ENCODE data around the gene SYTL3. TPM values are rescaled to one million over a fixed set of nuclear protein-coding genes. Genes with fewer than 3 reads are reported as not detected.

SYTL3 gene
- total RNA-seq (4.4 and 5.4 TPM in 2 replicates), polyA plus RNA-seq (1.1 and 1.3 TPM in 2 replicates), polyA minus RNA-seq (1.7 and 2.1 TPM in 2 replicates)
- total RNA-seq (2013), result 1.2 TPM

GRCh38 chr6:158649289-158650143 is at the start of gene SYTL3:
TSS of gene SYTL3 (plus strand) at chr6:158650054. CDS start at chr6:158663269, 13,215 bp downstream.
- Histone ChIP-seq H3K4me1 (ENCODE audit: control insufficient read depth in 2 of 2, insufficient read depth in 2 of 2, low read length in 2 of 2) (peaks cover 18 to 26% of the 10 kb centered on the region in 2 donors), H3K36me3 (replicated peaks in 1 of 2; ENCODE audit: control extremely low read depth in 1 of 2, control insufficient read depth in 1 of 2, extremely low read depth in 1 of 2, insufficient read depth in 2 of 2, low read length in 1 of 2) (no peaks in the 10 kb centered on the region), H3K27me3 (replicated peaks in 1 of 4; ENCODE audit: control extremely low read depth in 1 of 4, control insufficient read depth in 3 of 4, insufficient read depth in 4 of 4, low read length in 3 of 4) (peaks cover 0 to 3% (median 0%) of the 10 kb centered on the region in 4 experiments), H4K20me1 (ENCODE audit: control insufficient read depth, insufficient read depth, low read length, poor library complexity, severe bottlenecking) (no peaks in the 10 kb centered on the region), H3K79me2 (ENCODE audit: control insufficient read depth, insufficient read depth, low read length) (no peaks in the 10 kb centered on the region), H3K9ac (ENCODE audit: low read length) (peak within 1 kb of the TSS; percentile 40), H3K9me3 (ENCODE audit: control extremely low read depth in 1 of 3, control insufficient read depth in 2 of 3, insufficient read depth in 1 of 3, low read length in 2 of 3) (no peaks in the 10 kb centered on the region), H3K27ac (ENCODE audit: low read length in 2 of 2) (peak within 1 kb of the TSS; percentile 13 to 84), H3K4me3 (ENCODE audit: control extremely low read depth in 1 of 5, extremely low read depth in 1 of 5, insufficient read depth in 1 of 5, low read depth in 2 of 5, low read length in 4 of 5) (peak within 1 kb of the TSS in 3 of 5 experiments; percentile 29 to 39 (median 30)), H3K4me2 (replicated peaks; ENCODE audit: low read depth, low read length, poor library complexity, severe bottlenecking) (peak within 1 kb of the TSS; percentile 67), H2AFZ (ENCODE audit: insufficient read depth, low read depth, low read length, poor library complexity, severe bottlenecking) (peak within 1 kb of the TSS; percentile 76)
- ATAC-seq (ENCODE audit: low read depth) (peak; percentile 68), DNase-seq (peak; percentile 79)
- intact Hi-C loops (cut with micrococcal nuclease), result loop anchor here (5.0 to 10.0 kb wide), 3 partner anchors 38 to 825 kb away; partner anchors contain the start of gene SNX9
- Mint-ChIP-seq H3K9me3 (ENCODE audit: insufficient read depth) (no peaks in the 10 kb centered on the region), H3K27me3 (no peaks in the 10 kb centered on the region), H3K4me1 (peaks cover 41% of the 10 kb centered on the region), H3K27ac (peak within 1 kb of the TSS; percentile 98), H3K4me3 (peak within 1 kb of the TSS; percentile 85)
- ChIA-PET CTCF (interaction anchor here (1.1 to 3.9 kb wide), 4 partner anchors 11 to 429 kb away, joined by 3 to 36 read pairs (median 10); no protein-coding TSS in a partner anchor), POLR2A (no interaction called here)
- no peak for TF ChIP-seq CTCF (IDR thresholded peaks at IDR 0.05)
- TF ChIP-seq EZH2 (IDR thresholded peaks at IDR 0.05; ENCODE audit: borderline replicate concordance, insufficient read depth, low read depth, low read length, poor library complexity, severe bottlenecking), result no peak
- 23% methylated on average over 8 of the region's 15 CpGs for WGBS (ENCODE audit: insufficient coverage)

Data from B cell (primary cell).